ENCODE data around the gene NPM1.

The NPM1 gene

GRCh38 chr5:171437286-171437821 is 49.7 kb downstream of the NPM1 start:
- H3K4me1 ChIP-seq (ENCODE audit: control insufficient read depth, insufficient read depth, low read length, unreplicated experiment), result no peaks in the 10 kb centered on the region
- H2AFZ ChIP-seq (ENCODE audit: low read length, unreplicated experiment), result no peak overlapping the region
- H3K27ac ChIP-seq (ENCODE audit: low read depth, low read length), result no peak overlapping the region
- H3K4me3 ChIP-seq (ENCODE audit: low read depth, low read length), result no peak overlapping the region
- H3K36me3 ChIP-seq (ENCODE audit: insufficient read depth, low read length), result no peaks in the 10 kb centered on the region
- H3K27me3 ChIP-seq (ENCODE audit: insufficient read depth, low read length), result no peaks in the 10 kb centered on the region
- H3K79me2 ChIP-seq (ENCODE audit: control insufficient read depth, insufficient read depth, low read length, unreplicated experiment), result no peaks in the 10 kb centered on the region

- Histone ChIP-seq H3K27ac (ENCODE audit: low read depth, low read length) (no peak overlapping the region), H3K4me1 (ENCODE audit: control insufficient read depth, insufficient read depth, low read length, unreplicated experiment) (no peaks in the 10 kb centered on the region), H3K27me3 (ENCODE audit: insufficient read depth, low read length) (no peaks in the 10 kb centered on the region), H2AFZ (ENCODE audit: low read length, unreplicated experiment) (no peak overlapping the region), H3K4me3 (ENCODE audit: low read depth, low read length) (no peak overlapping the region), H3K36me3 (ENCODE audit: insufficient read depth, low read length) (no peaks in the 10 kb centered on the region), H3K79me2 (ENCODE audit: control insufficient read depth, insufficient read depth, low read length, unreplicated experiment) (no peaks in the 10 kb centered on the region)
Observed at GRCh38 chr5:171438738-171439137, 51.1 kb downstream of the NPM1 start.

- H3K27ac ChIP-seq (ENCODE audit: low read depth, low read length), result no peak overlapping the region
- H3K36me3 ChIP-seq (ENCODE audit: insufficient read depth, low read length), result no peaks in the 10 kb centered on the region
- H3K27me3 ChIP-seq (ENCODE audit: insufficient read depth, low read length), result no peaks in the 10 kb centered on the region
- H3K4me3 ChIP-seq (ENCODE audit: low read depth, low read length), result no peak overlapping the region
- H3K79me2 ChIP-seq (ENCODE audit: control insufficient read depth, insufficient read depth, low read length, unreplicated experiment), result no peaks in the 10 kb centered on the region
- peaks cover 8% of the 10 kb centered on the region for H3K4me1 ChIP-seq (ENCODE audit: control insufficient read depth, insufficient read depth, low read length, unreplicated experiment)
- H2AFZ ChIP-seq (ENCODE audit: low read length, unreplicated experiment), result no peak overlapping the region
Observed at GRCh38 chr5:171441246-171441791, 53.7 kb downstream of the NPM1 start.

GRCh38 chr5:171442287-171443042 is 54.8 kb downstream of the NPM1 start:
- Histone ChIP-seq H2AFZ (ENCODE audit: low read length, unreplicated experiment) (no peak overlapping the region), H3K27me3 (ENCODE audit: insufficient read depth, low read length) (no peaks in the 10 kb centered on the region), H3K79me2 (ENCODE audit: control insufficient read depth, insufficient read depth, low read length, unreplicated experiment) (no peaks in the 10 kb centered on the region), H3K4me1 (ENCODE audit: control insufficient read depth, insufficient read depth, low read length, unreplicated experiment) (peaks cover 9% of the 10 kb centered on the region), H3K27ac (ENCODE audit: low read depth, low read length) (no peak overlapping the region), H3K36me3 (ENCODE audit: insufficient read depth, low read length) (no peaks in the 10 kb centered on the region), H3K4me3 (ENCODE audit: low read depth, low read length) (no peak overlapping the region)

GRCh38 chr5:171444582-171444981 is 56.9 kb downstream of the NPM1 start:
- Histone ChIP-seq H2AFZ (ENCODE audit: low read length, unreplicated experiment) (no peak overlapping the region), H3K79me2 (ENCODE audit: control insufficient read depth, insufficient read depth, low read length, unreplicated experiment) (no peaks in the 10 kb centered on the region), H3K27ac (ENCODE audit: low read depth, low read length) (no peak overlapping the region), H3K36me3 (ENCODE audit: insufficient read depth, low read length) (no peaks in the 10 kb centered on the region), H3K27me3 (ENCODE audit: insufficient read depth, low read length) (no peaks in the 10 kb centered on the region), H3K4me1 (ENCODE audit: control insufficient read depth, insufficient read depth, low read length, unreplicated experiment) (peaks cover 9% of the 10 kb centered on the region), H3K4me3 (ENCODE audit: low read depth, low read length) (no peak overlapping the region)

DNA sequence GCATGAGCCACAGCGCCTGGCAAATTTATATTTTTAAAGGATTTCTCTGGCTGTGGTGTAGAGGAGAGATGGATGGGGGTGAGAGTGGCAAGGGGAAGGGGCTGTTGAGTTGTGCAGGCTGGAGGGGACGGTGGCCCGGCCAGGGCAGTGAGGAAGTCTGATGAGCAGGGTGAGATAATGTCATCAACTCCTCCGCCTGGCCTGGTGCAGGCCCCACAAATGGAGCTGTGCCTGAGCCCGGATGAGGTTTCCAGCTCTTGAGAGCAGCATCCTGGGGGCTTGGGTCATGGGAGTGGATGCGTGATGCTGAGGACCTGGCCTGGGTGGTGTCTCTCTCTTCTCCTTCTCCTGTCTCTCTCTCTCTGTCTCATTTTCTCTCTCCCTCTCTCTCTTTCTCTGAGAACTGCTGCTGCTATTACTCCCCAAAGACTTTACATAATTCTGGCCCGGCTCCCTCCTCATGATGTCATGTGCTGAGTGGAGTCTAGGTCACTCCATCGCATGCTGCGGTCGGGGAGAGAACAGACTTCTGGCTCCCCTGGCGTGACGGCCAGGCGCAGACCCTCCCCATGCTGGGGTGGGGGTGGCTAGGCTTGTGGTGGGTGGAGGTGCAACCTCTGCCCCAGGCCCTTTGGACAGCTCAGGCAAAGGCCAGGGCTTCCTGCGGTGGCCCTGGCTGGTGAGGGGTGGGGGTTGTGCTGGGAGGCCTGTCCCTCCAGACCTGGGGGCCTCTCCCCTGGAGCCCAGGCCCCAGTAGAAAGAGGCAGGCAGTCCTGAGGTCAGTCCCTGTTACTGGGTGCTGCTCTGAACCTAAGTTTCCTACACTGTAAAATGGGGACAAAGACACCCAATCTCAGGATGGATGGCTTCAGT is 58.2 kb downstream of the NPM1 start:
- Histone ChIP-seq H3K27me3 (ENCODE audit: insufficient read depth, low read length) (no peaks in the 10 kb centered on the region), H3K79me2 (ENCODE audit: control insufficient read depth, insufficient read depth, low read length, unreplicated experiment) (no peaks in the 10 kb centered on the region), H2AFZ (ENCODE audit: low read length, unreplicated experiment) (no peak overlapping the region), H3K4me3 (ENCODE audit: low read depth, low read length) (no peak overlapping the region), H3K4me1 (ENCODE audit: control insufficient read depth, insufficient read depth, low read length, unreplicated experiment) (peaks cover 15% of the 10 kb centered on the region), H3K27ac (ENCODE audit: low read depth, low read length) (no peak overlapping the region), H3K36me3 (ENCODE audit: insufficient read depth, low read length) (no peaks in the 10 kb centered on the region)

- H3K79me2 ChIP-seq (ENCODE audit: control insufficient read depth, insufficient read depth, low read length, unreplicated experiment), result no peaks in the 10 kb centered on the region
- H3K4me3 ChIP-seq (ENCODE audit: low read depth, low read length), result no peak overlapping the region
- peaks cover 19% of the 10 kb centered on the region for H3K4me1 ChIP-seq (ENCODE audit: control insufficient read depth, insufficient read depth, low read length, unreplicated experiment)
- H3K27ac ChIP-seq (ENCODE audit: low read depth, low read length), result no peak overlapping the region
- no peaks in the 10 kb centered on the region for H3K27me3 ChIP-seq (ENCODE audit: insufficient read depth, low read length)
- H2AFZ ChIP-seq (ENCODE audit: low read length, unreplicated experiment), result no peak overlapping the region
- no peaks in the 10 kb centered on the region for H3K36me3 ChIP-seq (ENCODE audit: insufficient read depth, low read length)
Observed at GRCh38 chr5:171447226-171447625, 59.6 kb downstream of the NPM1 start.

- Histone ChIP-seq H3K4me1 (ENCODE audit: control insufficient read depth, insufficient read depth, low read length, unreplicated experiment) (peaks cover 19% of the 10 kb centered on the region), H3K4me3 (ENCODE audit: low read depth, low read length) (no peak overlapping the region), H2AFZ (ENCODE audit: low read length, unreplicated experiment) (no peak overlapping the region), H3K27me3 (ENCODE audit: insufficient read depth, low read length) (no peaks in the 10 kb centered on the region), H3K27ac (ENCODE audit: low read depth, low read length) (no peak overlapping the region), H3K79me2 (ENCODE audit: control insufficient read depth, insufficient read depth, low read length, unreplicated experiment) (no peaks in the 10 kb centered on the region), H3K36me3 (ENCODE audit: insufficient read depth, low read length) (no peaks in the 10 kb centered on the region)
Observed at GRCh38 chr5:171449426-171449825, 61.8 kb downstream of the NPM1 start.

DNA sequence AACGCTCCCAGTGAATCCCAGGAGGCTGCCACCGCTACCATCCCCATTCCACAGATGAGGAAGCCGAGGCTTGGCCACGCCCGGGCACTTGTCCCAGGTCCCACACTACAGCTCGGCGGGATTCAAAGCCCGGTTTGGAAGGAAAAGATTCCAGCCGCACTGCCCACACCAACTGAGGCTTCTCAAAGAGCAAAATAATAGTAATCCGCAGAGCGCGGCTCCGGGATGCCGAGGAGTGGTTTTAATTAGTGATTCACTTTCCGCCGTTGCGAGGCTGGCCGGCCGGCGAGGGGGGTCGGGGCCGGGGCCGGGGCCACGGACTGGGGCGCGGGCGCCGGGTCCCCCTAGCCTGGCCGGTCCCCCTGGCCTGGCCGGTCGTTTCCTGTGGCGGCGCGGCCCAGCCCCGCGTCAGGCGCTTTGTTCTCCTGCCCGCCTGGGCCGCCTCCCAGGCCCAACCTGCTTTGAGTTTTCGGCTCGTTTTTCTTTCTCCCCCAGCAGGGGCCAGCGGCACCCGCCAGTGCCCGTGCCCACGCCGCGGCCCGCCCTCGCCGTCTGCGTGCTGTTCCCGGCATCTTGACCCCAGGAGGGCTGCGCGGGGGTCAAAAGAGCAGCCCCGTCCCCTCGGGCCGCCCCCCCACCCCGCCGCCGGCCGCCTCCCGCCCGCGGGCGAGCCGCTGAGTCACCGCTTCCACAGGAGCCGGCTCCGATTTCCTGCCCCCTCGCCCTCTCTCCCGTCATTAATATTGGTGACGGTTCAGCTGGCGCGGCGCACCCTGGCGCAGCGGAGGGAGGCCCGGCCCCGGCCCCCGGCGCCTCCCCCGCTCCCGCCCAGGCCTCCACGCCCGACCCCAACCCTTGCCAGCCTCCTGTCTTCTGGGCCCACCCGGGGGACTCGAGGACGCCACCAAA is 63.0 kb downstream of the NPM1 start:
- Histone ChIP-seq H2AFZ (ENCODE audit: low read length, unreplicated experiment) (peak overlapping the region; percentile 75), H3K4me1 (ENCODE audit: control insufficient read depth, insufficient read depth, low read length, unreplicated experiment) (peaks cover 18% of the 10 kb centered on the region), H3K36me3 (ENCODE audit: insufficient read depth, low read length) (no peaks in the 10 kb centered on the region), H3K4me3 (ENCODE audit: low read depth, low read length) (peak overlapping the region; percentile 72), H3K27me3 (ENCODE audit: insufficient read depth, low read length) (no peaks in the 10 kb centered on the region), H3K79me2 (ENCODE audit: control insufficient read depth, insufficient read depth, low read length, unreplicated experiment) (no peaks in the 10 kb centered on the region), H3K27ac (ENCODE audit: low read depth, low read length) (peak overlapping the region; percentile 74)

- Histone ChIP-seq H3K27me3 (ENCODE audit: insufficient read depth, low read length) (no peaks in the 10 kb centered on the region), H3K36me3 (ENCODE audit: insufficient read depth, low read length) (no peaks in the 10 kb centered on the region), H3K4me3 (ENCODE audit: low read depth, low read length) (peak overlapping the region; percentile 72; the same call in 1 of the 2 replicates), H2AFZ (ENCODE audit: low read length, unreplicated experiment) (no peak overlapping the region), H3K79me2 (ENCODE audit: control insufficient read depth, insufficient read depth, low read length, unreplicated experiment) (no peaks in the 10 kb centered on the region), H3K27ac (ENCODE audit: low read depth, low read length) (peak overlapping the region; percentile 20; the same call in 1 of the 2 replicates), H3K4me1 (ENCODE audit: control insufficient read depth, insufficient read depth, low read length, unreplicated experiment) (peaks cover 10% of the 10 kb centered on the region)
Observed at GRCh38 chr5:171451421-171451820, 63.8 kb downstream of the NPM1 start.
